ENCODE data around the gene MMP24OS. TPM values are rescaled to one million over a fixed set of nuclear protein-coding genes. Genes with fewer than 3 reads are reported as not detected.

The MMP24OS gene
- total and polyA plus RNA-seq, 2 donors (not counting 1 experiment from before 2014, with no cell fraction given): 36.3 to 57.0 TPM

- no peak within 1 kb of the TSS for H3K4me3 Mint-ChIP-seq
- H3K27me3 ChIP-seq (replicated peaks in 1 of 4; ENCODE audit: control extremely low read depth in 1 of 4, control insufficient read depth in 3 of 4, insufficient read depth in 4 of 4, low read length in 3 of 4): peaks cover 0 to 12% (median 3%) of the 10 kb centered on the region in 4 experiments
- POLR2A ChIA-PET: no interaction called here
- TF ChIP-seq EZH2 (IDR thresholded peaks at IDR 0.05; ENCODE audit: borderline replicate concordance, insufficient read depth, low read depth, low read length, poor library complexity, severe bottlenecking) (no peak), CTCF (IDR thresholded peaks at IDR 0.05) (no peak)
- H3K27ac ChIP-seq (ENCODE audit: low read length in 2 of 2): no peak within 1 kb of the TSS
- H3K4me3 ChIP-seq (ENCODE audit: control extremely low read depth in 1 of 5, extremely low read depth in 1 of 5, insufficient read depth in 1 of 5, low read depth in 2 of 5, low read length in 4 of 5): no peak within 1 kb of the TSS
- no peak within 1 kb of the TSS for H3K9ac ChIP-seq (ENCODE audit: low read length)
- peaks cover 24% of the 10 kb centered on the region for H3K27me3 Mint-ChIP-seq
- no peak for DNase-seq
- no peaks in the 10 kb centered on the region for H3K4me1 ChIP-seq (ENCODE audit: control insufficient read depth in 2 of 2, insufficient read depth in 2 of 2, low read length in 2 of 2)
- no peaks in the 10 kb centered on the region for H3K79me2 ChIP-seq (ENCODE audit: control insufficient read depth, insufficient read depth, low read length)
- H3K4me2 ChIP-seq (replicated peaks; ENCODE audit: low read depth, low read length, poor library complexity, severe bottlenecking): no peak within 1 kb of the TSS
- H3K36me3 ChIP-seq (replicated peaks in 1 of 2; ENCODE audit: control extremely low read depth in 1 of 2, control insufficient read depth in 1 of 2, extremely low read depth in 1 of 2, insufficient read depth in 2 of 2, low read length in 1 of 2): no peaks in the 10 kb centered on the region
- no peaks in the 10 kb centered on the region for H3K9me3 ChIP-seq (ENCODE audit: control extremely low read depth in 1 of 3, control insufficient read depth in 2 of 3, insufficient read depth in 1 of 3, low read length in 2 of 3)
- CTCF ChIA-PET: interaction anchor here (2.5 kb wide), 1 partner anchor 12 kb away, joined by 6 read pairs; no protein-coding TSS in a partner anchor
- no peak within 1 kb of the TSS for H3K27ac Mint-ChIP-seq
- no peaks in the 10 kb centered on the region for H4K20me1 ChIP-seq (ENCODE audit: control insufficient read depth, insufficient read depth, low read length, poor library complexity, severe bottlenecking)
- ATAC-seq (ENCODE audit: low read depth): no peak
- intact Hi-C loops (cut with micrococcal nuclease): no loop called here
- H3K9me3 Mint-ChIP-seq (ENCODE audit: insufficient read depth): no peaks in the 10 kb centered on the region
- no peaks in the 10 kb centered on the region for H3K4me1 Mint-ChIP-seq
- WGBS (ENCODE audit: insufficient coverage): 89% methylated on average over 40 of the region's 40 CpGs
- H2AFZ ChIP-seq (ENCODE audit: insufficient read depth, low read depth, low read length, poor library complexity, severe bottlenecking): no peak within 1 kb of the TSS
Measured at GRCh38 chr20:35291654-35292503, 14.0 kb upstream of the MMP24OS start, which contains the start of gene FAM83C. Gene FAM83C, minus strand, starts transcription at chr20:35292425. Its CDS starts 121 bp downstream, at chr20:35292304.

GRCh38 chr20:35290887-35291417 is 13.0 kb upstream of the MMP24OS start:
- DNase-seq (no peak), ATAC-seq (ENCODE audit: low read depth) (no peak)
- TF ChIP-seq EZH2 (IDR thresholded peaks at IDR 0.05; ENCODE audit: borderline replicate concordance, insufficient read depth, low read depth, low read length, poor library complexity, severe bottlenecking) (no peak), CTCF (IDR thresholded peaks at IDR 0.05) (no peak)
- H3K27ac ChIP-seq (ENCODE audit: low read length in 2 of 2): no peak overlapping the region
- no peak overlapping the region for H3K27ac Mint-ChIP-seq
- H3K27me3 Mint-ChIP-seq: peaks cover 24% of the 10 kb centered on the region
- intact Hi-C loops (cut with micrococcal nuclease): no loop called here
- no peak overlapping the region for H2AFZ ChIP-seq (ENCODE audit: insufficient read depth, low read depth, low read length, poor library complexity, severe bottlenecking)
- no peak overlapping the region for H3K4me3 ChIP-seq (ENCODE audit: control extremely low read depth in 1 of 5, extremely low read depth in 1 of 5, insufficient read depth in 1 of 5, low read depth in 2 of 5, low read length in 4 of 5)
- ChIA-PET CTCF (interaction anchor here (5.3 kb wide), 1 partner anchor 14 kb away, joined by 20 read pairs; no protein-coding TSS in a partner anchor), POLR2A (no interaction called here)
- H3K9ac ChIP-seq (ENCODE audit: low read length): no peak overlapping the region
- H3K4me1 ChIP-seq (ENCODE audit: control insufficient read depth in 2 of 2, insufficient read depth in 2 of 2, low read length in 2 of 2): no peaks in the 10 kb centered on the region
- peaks cover 0 to 6% (median 3%) of the 10 kb centered on the region in 4 experiments for H3K27me3 ChIP-seq (replicated peaks in 1 of 4; ENCODE audit: control extremely low read depth in 1 of 4, control insufficient read depth in 3 of 4, insufficient read depth in 4 of 4, low read length in 3 of 4)
- H3K9me3 Mint-ChIP-seq (ENCODE audit: insufficient read depth): no peaks in the 10 kb centered on the region
- WGBS (ENCODE audit: insufficient coverage): 90% methylated on average over 5 of the region's 7 CpGs
- no peaks in the 10 kb centered on the region for H3K9me3 ChIP-seq (ENCODE audit: control extremely low read depth in 1 of 3, control insufficient read depth in 2 of 3, insufficient read depth in 1 of 3, low read length in 2 of 3)
- no peaks in the 10 kb centered on the region for H3K36me3 ChIP-seq (replicated peaks in 1 of 2; ENCODE audit: control extremely low read depth in 1 of 2, control insufficient read depth in 1 of 2, extremely low read depth in 1 of 2, insufficient read depth in 2 of 2, low read length in 1 of 2)
- H3K79me2 ChIP-seq (ENCODE audit: control insufficient read depth, insufficient read depth, low read length): no peaks in the 10 kb centered on the region
- no peak overlapping the region for H3K4me3 Mint-ChIP-seq
- no peak overlapping the region for H3K4me2 ChIP-seq (replicated peaks; ENCODE audit: low read depth, low read length, poor library complexity, severe bottlenecking)
- peaks cover 2% of the 10 kb centered on the region for H3K4me1 Mint-ChIP-seq
- H4K20me1 ChIP-seq (ENCODE audit: control insufficient read depth, insufficient read depth, low read length, poor library complexity, severe bottlenecking): no peaks in the 10 kb centered on the region

Data from B cell (primary cell).